ENCODE measurements around the gene FAM120C.

- TF ChIP-seq CTCF (conservative IDR thresholded peaks at IDR 0.05; ENCODE audit: low read depth, low read length) (no peak), ELK1 (IDR thresholded peaks at IDR 0.05; ENCODE audit: borderline replicate concordance, low read depth, low read length) (no peak), POLR2A (IDR thresholded peaks at IDR 0.05; ENCODE audit: low read depth, low read length) (no peak), USF2 (IDR thresholded peaks at IDR 0.05; ENCODE audit: low read depth, low read length) (no peak), RFX5 (IDR thresholded peaks at IDR 0.05; ENCODE audit: low read depth, low read length) (no peak), RAD21 (IDR thresholded peaks at IDR 0.05; ENCODE audit: low read length) (no peak)
Observed at GRCh38 chrX:54181202-54181953, 1.7 kb downstream of the FAM120C start.

Measured in IMR-90 (cell line).